Erythroblast (primary cell): ENCODE data around the gene TRIO.

ENCODE experiments used
- GATA1 ChIP-seq: IDR thresholded peaks from 2 replicates; pipeline ENCODE4 v1.6.1; 2011; ENCODE audit warnings: low read depth, mild to moderate bottlenecking, control low read depth, low read length, moderate library complexity
- POLR2A ChIP-seq: IDR thresholded peaks from 2 replicates; pipeline ENCODE4 v1.6.1; 2011; ENCODE audit warnings: mild to moderate bottlenecking, low read length

GRCh38 chr5:14313986-14314690 is 171.0 kb downstream of the TRIO start:
- TF ChIP-seq POLR2A (no peak), GATA1 (no peak)
